GM12891 (cell line): ENCODE data around the gene AQR.

Experiments used
- PAX5 ChIP-seq: IDR thresholded peaks from 2 replicates; pipeline ENCODE4 v1.6.1; 2011; ENCODE audit warnings: low read length, moderate library complexity, mild to moderate bottlenecking; ENCODE audit not compliant: insufficient read depth, severe bottlenecking
- POLR2A ChIP-seq: IDR thresholded peaks from 2 replicates; pipeline ENCODE4 v1.6.1; 2011; ENCODE audit warnings: low read depth, low read length, control low read depth
- TAF1 ChIP-seq: IDR thresholded peaks from 2 replicates; pipeline ENCODE4 v1.6.1; 2011; ENCODE audit warnings: low read depth, low read length, control low read depth

DNA sequence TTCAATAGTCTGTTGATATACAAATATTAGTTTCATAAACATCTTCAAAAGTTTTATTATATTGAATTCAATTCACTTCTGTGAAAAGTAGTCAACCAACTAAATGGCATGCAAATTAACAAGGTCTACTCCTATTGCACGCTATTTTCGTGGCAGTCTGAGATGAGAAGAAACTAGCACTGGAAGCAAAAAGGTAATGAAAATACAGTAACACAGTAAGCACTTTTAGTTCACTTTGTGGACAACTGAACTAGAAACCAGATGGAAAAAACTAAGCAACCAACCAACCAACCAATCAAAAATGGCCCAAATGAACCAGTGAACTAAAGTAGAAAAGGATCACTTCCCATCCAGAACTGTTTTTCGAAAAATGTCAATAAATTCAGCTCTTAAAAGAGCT, 118.5 kb downstream of the AQR start:
- TF ChIP-seq POLR2A (no peak), TAF1 (no peak), PAX5 (no peak)
